Vagina (tissue), 2 donors: Measurements from ENCODE around the gene TRAPPC3L.

Experiments used
- POLR2A ChIP-seq, 2 donors: fragments of 450-650 bp; IDR thresholded peaks; one replicate each; pipeline ENCODE4 v1.6.1; 2017; ENCODE audit warnings: antibody characterized with exemption in 2 of 2, mild to moderate bottlenecking in 2 of 2, moderate library complexity in 2 of 2
- POLR2AphosphoS5 ChIP-seq, 2 donors: sonication (generic); formaldehyde crosslinking; IDR thresholded peaks; one replicate each; pipeline ENCODE4 v1.9.0; 2017; ENCODE audit warnings: antibody characterized with exemption in 2 of 2, mild to moderate bottlenecking in 2 of 2, low read depth in 1 of 2; ENCODE audit not compliant: insufficient read depth in 1 of 2
- TF ChIP-seq, protein P1 (sequence below), 3 experiments: fragments of 450-650 bp in 2 of 3; fragments of 200-600 bp in 1 of 3; sonication (generic) in 1 of 3; IDR thresholded peaks; one replicate each; pipeline ENCODE4 v1.5.1; 2017 to 2019; ENCODE audit warnings: antibody characterized with exemption in 3 of 3, mild to moderate bottlenecking in 2 of 3, moderate library complexity in 2 of 3

DNA sequence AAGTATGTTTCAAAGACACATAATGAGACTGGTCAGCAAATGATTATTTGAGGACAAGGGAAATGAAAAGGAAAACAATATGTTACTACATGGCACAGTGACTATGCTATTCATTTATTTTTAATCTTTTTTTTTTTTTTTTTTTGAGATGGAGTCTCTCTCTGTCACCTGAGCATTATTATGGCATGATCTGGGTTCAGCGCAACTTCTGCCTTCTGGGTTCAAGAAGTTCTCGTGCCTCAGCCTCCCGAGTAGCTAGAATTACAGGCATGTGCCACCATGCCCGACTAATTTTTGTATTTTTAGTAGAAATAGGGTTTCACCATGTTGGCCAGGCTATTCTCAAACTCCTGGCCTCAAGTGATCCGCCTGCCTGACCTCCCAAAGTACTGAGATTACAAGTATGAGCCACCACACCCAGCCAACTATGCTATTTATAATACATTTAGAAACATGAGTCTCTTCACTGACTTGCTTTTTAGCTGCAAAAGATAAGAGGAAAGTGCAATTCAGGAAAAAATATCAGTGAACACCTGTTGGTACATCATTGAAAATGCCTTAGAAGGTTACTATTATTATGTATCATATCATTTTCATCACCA lies 11.4 kb upstream of the TRAPPC3L start:
- TF ChIP-seq POLR2A (IDR thresholded peaks at IDR 0.05) (no peak), POLR2AphosphoS5 (IDR thresholded peaks at IDR 0.05; ENCODE audit: insufficient read depth in 1 of 2, low read depth in 1 of 2) (no peak)
- TF ChIP-seq, protein P1, sequence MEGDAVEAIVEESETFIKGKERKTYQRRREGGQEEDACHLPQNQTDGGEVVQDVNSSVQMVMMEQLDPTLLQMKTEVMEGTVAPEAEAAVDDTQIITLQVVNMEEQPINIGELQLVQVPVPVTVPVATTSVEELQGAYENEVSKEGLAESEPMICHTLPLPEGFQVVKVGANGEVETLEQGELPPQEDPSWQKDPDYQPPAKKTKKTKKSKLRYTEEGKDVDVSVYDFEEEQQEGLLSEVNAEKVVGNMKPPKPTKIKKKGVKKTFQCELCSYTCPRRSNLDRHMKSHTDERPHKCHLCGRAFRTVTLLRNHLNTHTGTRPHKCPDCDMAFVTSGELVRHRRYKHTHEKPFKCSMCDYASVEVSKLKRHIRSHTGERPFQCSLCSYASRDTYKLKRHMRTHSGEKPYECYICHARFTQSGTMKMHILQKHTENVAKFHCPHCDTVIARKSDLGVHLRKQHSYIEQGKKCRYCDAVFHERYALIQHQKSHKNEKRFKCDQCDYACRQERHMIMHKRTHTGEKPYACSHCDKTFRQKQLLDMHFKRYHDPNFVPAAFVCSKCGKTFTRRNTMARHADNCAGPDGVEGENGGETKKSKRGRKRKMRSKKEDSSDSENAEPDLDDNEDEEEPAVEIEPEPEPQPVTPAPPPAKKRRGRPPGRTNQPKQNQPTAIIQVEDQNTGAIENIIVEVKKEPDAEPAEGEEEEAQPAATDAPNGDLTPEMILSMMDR (IDR thresholded peaks at IDR 0.05), result no peak
